Fibroblast of gingiva (primary cell): ENCODE measurements around the gene SECISBP2L.
"Not testable (repeated sequence)": the region's sequence is repeated elsewhere in the genome, so short reads cannot be mapped to it uniquely, and the experiment has no call there.

ENCODE experiments used
- DNase-seq: peaks from one replicate; pipeline ENCODE4 v3.0.0-alpha.2; 2011; ENCODE audit warnings: low read depth

Gene SECISBP2L, protein sequence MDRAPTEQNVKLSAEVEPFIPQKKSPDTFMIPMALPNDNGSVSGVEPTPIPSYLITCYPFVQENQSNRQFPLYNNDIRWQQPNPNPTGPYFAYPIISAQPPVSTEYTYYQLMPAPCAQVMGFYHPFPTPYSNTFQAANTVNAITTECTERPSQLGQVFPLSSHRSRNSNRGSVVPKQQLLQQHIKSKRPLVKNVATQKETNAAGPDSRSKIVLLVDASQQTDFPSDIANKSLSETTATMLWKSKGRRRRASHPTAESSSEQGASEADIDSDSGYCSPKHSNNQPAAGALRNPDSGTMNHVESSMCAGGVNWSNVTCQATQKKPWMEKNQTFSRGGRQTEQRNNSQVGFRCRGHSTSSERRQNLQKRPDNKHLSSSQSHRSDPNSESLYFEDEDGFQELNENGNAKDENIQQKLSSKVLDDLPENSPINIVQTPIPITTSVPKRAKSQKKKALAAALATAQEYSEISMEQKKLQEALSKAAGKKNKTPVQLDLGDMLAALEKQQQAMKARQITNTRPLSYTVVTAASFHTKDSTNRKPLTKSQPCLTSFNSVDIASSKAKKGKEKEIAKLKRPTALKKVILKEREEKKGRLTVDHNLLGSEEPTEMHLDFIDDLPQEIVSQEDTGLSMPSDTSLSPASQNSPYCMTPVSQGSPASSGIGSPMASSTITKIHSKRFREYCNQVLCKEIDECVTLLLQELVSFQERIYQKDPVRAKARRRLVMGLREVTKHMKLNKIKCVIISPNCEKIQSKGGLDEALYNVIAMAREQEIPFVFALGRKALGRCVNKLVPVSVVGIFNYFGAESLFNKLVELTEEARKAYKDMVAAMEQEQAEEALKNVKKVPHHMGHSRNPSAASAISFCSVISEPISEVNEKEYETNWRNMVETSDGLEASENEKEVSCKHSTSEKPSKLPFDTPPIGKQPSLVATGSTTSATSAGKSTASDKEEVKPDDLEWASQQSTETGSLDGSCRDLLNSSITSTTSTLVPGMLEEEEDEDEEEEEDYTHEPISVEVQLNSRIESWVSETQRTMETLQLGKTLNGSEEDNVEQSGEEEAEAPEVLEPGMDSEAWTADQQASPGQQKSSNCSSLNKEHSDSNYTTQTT

DNA sequence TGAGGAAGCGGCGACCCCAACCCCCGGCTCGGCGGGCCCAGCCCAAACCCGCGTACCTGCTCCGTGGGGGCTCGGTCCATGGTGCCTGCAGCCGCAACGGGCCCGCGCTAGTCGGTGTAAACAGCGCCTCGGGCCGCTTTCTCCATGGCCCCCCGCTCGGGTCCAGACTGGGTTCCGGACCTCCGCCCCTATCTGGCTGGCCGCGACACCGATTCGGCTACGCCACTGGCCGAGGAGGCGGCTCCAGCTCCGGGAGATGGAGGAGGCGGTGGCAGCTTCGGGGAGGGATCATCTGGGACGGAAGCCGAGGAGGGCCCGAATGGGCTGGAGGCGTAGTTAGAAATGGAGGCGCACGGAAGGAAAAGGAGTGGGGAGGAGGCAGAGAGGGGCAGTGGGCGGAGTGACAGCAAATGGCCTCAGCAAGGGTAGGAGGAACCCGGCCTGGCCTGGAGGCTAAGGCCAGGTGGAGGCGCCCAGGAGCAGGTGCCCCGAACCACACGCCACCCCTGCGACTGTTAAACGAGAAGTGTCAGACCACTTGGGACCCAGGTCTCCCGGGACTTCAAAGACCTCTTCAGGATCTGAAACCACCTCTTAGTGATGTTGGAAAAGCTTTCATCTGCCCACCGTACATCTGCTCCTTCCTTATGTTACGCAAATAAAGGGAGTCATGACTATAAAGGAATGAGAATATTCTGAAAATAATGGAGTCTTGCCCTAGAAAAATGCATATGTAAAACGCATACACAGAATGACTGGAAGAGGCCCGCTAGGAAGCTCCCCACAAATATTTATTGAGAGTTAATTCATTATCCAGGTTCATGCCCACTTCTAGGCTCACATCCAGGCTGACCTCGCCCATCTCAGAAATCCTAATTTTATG, at the start of gene SECISBP2L:
Gene SECISBP2L (minus strand): TSS at position 227 of the 883 bp plus-strand sequence. CDS start 147 bp downstream, at position 80.
- peak; percentile 93 for DNase-seq

DNA sequence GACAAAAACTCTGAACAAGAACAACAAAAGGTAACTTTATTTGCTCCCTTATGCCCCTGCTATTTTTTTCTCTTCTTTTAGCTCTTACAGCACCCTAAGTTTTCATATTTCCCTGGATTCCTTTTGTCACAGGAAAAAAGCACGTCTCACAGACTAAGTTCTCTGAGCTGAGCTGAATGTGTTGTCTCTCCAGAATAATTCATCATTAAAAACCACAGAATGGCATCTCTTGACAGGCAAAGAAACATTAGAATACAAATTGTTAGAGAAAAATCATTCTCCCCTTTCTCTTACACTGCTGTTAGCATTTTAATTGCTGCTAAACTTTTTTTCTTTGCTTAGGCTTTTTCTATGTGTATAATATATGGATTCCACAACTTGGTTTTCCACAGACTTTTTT, 48.7 kb upstream of the SECISBP2L start:
- DNase-seq, result no peak

DNA sequence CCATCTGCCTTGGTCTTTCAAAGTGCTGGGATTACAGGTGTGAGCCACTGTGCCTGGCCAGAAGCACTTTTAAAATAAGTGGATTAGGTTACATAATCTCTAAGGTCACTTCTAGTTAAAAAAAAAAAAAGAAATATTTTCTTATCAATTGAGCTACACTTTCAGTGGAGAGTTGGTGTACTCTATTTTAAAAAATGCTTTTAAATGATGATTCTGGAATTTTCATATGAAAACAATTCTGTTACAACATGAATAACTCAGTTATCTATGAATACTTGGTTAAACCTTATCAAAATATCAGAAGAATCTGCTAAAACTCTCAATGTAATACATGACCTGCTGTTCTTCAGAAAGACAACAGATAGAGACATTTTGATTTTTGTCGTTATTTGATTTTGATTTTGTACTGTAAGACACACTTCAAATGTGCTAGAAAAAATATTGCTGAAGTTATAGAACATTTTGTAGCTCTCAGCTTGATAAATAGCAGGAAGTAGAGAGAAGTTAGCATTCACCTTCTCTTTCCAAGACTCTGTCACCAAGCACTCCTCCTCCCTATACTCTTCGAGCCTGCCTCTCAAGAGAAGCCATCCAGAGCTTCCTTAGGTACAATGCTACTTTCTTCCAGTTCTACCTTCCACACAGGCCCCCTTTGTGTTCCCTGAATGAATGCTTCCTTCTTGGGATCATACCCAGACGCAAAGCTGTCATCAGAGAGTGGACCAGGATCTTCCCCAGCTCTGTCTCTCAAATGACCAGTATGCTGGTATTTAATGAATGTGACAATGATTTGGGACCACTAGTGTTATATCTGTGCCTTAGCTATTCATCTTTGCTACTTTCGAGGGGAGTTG, 47.2 kb upstream of the SECISBP2L start:
- no peak for DNase-seq

DNA sequence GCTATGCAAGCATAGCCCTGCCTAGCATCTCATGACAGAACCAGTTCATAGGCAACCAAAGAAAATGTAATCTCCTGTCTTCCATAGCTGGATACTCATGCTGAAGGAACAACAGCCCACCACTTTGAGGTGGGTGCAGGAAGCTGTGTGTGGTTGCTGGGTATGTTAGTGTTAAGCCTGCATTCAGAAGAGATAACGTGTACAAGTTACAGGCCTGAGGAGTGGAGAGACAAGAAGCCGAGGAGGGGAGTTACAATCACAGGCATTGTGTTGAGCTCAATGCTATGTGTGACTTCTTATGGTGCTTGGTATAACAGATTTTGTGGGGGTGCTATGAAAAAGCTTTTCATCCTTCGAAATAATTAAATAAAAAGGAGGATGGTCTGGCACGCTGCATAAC, 42.8 kb upstream of the SECISBP2L start:
- no peak for DNase-seq

DNA sequence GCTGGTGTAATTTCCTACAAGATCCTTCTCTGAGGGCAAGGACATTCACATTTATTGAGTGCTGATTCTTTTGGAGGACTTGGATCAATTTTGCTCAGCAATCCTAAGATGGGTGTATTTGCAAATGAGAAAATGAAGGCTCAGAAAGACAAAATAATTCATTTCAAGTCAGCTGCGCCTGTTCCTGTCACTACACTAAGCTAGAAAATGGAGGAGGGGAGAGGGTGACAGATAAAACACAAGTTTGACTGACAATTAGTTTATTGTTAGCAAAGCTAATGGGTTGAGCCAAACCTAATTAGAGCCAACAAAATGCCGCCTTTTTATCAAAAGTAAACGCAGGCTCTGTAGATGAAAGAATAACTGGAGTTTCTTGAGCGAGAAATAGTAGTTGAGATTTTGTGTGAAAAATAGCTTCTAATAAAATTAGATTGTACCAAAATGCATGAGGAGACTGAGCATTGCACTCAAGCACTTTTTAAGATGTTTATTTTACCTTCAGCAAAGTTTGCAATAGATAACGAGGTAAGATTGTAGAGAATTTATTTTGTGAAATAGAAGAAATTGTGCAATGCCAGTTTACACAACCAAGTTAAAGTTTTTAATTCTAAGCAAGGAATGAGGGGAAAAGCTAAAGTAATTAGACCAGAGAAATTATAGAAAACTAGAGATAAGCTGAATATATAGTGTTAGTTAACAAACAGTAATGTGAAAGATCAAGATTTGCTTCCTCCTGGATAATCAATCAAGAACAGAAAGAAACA, 39.6 kb upstream of the SECISBP2L start:
- DNase-seq, result no peak

DNA sequence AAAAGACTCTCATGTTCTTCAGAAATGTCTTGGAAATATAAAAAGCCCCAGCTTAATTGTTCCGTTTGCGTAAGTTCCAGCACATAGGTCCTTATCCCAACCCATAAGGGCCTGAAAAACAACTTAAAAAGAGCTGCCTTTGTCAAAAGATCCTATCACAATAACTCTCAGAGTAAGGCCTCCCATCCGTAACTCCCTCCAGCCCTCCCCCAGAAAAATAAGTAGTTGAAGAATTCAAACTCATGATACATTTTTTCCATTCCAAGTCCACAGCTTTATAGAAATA, 38.0 kb upstream of the SECISBP2L start:
- no peak for DNase-seq

DNA sequence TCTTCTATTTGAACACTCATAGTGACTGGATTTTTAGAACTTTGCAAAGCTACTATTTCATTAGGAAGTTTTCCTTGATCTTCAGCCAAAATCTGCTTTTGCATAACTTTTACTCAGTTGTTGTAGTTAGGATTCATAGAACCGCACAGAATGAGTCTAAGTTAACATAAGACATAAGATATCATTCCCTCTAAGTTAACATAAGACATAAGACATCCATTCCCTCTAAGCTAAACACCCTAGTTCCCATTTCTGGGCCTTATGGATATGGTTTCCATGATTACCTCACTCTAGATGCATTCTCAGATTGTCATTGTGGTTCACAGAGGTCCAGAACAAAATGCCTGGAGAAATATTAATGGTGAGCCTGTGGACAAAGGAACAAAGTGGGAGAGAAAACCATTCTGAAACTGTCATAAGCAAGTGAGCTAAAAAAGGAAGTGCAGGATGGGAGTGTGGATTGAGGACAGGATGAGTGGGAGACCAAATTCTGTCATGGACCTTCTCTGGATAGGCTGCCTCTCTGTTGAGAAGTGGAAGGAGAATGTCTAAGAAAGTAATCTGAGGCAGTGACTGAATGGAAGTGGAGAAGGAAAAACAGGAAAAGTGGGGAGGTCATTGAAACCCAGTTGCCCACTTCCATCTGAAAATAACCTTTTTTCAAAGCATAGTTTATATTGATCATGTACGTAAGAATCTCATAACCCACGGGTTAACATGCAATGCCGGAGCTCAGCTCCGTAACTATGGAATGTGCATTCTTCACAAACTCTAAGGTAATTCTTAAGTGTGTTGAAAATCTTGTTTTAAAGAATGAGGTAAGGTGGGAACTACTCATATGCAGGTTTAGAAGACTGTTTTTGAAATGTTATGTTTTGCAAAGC, 37.4 kb upstream of the SECISBP2L start:
- DNase-seq, result peak; percentile 36

DNA sequence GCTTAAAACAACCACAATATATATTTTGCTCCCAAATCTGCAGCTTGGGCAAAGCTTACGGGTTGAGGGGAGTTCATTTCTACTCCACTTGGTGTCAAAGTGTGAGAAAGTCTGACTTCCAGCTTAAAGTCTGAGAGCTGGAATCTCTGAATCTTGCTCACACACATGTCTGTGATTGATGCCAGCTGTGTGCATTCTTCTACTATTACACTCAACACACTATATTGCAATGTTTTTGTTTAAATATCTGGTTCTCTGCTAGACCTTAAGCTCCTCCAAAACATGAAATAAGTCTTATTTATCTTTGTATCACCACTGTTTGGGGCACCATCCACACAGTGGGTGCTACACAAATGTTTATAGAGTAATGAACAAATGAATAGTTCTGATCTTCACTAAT, 36.7 kb upstream of the SECISBP2L start:
- peak; percentile 78 for DNase-seq

DNA sequence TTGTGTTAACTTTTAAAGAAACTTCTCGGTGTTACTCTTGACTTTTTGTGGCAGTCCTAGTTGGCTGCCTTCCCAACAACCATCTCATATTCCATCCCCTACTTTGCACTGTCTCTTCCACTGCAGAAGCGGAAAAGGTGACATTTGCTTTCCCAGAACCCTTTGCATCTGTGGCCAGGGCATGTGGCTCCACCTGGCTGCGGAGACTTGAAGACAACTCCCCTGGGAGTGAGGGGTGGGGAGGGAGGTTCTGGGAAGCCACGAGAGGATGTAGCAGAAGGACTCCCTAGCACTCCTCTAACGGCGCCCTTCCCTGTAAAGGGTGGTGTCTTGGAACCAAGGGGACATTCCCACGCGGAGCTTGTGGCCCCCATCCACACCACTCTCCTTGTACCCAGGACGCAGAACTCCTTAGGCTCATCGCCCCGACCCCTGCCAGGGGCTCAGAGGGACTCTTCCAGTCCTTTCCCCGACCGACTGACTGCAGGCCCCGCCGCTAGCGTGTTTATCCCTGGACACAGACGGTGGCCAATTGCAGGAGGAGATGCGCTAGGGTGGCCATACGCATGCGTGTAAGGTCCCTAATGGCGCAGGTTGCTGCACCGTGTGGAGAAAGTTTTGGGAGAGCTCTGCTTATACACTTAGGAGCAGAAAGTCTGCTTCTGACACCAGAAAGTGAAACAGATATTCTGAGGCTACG, 33.2 kb upstream of the SECISBP2L start:
- no peak for DNase-seq

DNA sequence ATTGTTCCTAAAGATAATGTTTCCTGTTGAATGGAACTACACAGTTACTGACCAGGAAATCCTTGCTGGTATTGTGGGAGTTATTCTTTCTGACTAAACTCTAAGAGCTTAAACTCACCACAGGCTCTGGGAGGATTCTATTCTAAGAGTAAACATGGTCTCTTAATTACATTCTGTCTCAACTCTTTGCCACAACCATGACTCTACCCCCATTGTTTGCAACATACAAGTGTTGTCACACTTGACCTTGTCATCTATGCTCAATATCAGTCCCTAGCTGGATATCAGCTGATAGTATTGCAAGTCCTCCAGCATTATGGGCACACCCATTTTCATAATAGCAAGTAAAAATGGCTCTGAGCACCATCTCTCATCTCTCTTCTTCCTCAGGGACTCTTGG, 29.6 kb upstream of the SECISBP2L start:
- DNase-seq, result peak; percentile 30

DNA sequence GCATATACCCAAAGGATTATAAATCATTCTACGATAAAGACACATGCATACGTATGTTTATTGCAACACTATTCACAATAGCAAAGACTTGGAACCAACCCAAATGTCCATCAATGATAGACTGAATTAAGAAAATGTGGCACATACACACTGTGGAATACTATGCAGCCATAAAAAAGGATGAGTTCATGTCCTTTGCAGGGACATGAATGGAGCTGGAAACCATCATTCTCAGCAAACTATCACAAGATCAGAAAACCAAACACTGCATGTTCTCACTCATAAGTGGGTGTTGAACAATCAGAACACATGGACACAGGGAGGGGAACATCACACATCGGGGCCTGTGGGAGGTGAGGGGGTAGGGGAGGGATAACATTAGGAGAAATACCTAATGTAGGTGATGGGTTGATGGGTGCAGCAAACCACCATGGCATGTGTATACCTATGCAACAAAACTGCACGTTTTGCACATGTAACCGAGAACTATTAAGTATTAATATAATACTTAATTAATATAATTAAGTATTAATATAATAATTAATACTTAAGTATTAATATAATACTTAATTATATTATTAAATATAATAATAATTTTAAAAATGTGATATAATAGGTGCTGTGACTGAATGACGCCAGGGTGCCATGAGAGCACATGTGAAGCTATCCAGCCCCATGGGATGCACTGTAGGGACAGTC, 28.5 kb upstream of the SECISBP2L start:
- not testable (repeated sequence) for DNase-seq

DNA sequence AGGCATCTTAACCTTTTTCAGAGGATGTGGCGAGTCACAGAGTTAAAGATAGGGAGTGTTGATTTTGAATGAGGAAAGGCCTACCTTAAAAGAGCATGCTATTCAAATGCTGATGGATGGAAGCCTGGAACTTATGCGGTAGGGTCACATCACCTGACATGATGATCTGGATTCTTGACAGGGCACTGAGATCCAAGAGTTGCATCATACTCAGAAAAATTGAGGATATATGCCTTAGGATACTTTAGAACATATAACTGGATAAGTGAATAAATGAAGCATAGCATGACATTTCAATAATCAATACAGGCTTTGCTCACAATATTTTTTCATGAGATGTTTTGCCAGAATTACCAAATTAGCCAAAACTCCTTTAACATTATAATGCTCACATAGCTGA, 20.1 kb upstream of the SECISBP2L start:
- no peak for DNase-seq

DNA sequence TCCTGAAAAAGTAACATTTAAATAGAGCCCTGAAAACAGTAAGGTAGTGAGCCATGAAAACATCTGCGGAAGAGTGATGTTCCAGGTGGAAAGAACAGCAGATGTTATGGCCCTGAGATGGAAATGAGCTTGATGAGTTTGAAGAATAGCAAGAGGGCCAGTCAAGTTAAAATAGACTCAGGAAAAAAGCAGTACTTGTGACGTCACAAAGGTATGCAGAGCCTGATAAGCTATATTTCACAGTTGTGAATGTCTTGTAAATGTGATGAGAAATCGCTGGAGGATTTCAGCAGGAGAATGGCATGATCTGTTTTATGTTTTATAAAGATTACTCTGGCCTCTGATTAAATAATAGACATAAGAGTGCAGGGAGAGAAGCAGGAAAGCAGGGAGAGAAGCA, 18.6 kb upstream of the SECISBP2L start:
- DNase-seq, result no peak

DNA sequence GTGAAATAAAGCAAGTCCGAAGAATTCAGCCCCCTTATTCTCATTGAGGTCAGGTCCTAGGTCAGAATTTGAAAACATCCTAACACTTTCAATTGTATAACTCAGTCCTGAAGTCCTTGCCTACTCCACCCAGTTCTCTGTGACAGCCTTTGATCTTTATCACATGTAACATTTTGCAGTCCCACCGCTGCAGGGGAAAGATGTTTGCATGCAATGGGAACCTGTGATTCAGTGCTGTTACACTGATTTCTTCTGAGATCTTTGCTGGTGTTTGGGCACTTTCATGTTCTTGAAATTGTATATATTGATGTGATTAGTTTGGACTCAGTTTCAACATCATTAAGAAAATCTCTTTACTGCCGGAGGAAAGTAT, 18.0 kb upstream of the SECISBP2L start:
- DNase-seq, result no peak

DNA sequence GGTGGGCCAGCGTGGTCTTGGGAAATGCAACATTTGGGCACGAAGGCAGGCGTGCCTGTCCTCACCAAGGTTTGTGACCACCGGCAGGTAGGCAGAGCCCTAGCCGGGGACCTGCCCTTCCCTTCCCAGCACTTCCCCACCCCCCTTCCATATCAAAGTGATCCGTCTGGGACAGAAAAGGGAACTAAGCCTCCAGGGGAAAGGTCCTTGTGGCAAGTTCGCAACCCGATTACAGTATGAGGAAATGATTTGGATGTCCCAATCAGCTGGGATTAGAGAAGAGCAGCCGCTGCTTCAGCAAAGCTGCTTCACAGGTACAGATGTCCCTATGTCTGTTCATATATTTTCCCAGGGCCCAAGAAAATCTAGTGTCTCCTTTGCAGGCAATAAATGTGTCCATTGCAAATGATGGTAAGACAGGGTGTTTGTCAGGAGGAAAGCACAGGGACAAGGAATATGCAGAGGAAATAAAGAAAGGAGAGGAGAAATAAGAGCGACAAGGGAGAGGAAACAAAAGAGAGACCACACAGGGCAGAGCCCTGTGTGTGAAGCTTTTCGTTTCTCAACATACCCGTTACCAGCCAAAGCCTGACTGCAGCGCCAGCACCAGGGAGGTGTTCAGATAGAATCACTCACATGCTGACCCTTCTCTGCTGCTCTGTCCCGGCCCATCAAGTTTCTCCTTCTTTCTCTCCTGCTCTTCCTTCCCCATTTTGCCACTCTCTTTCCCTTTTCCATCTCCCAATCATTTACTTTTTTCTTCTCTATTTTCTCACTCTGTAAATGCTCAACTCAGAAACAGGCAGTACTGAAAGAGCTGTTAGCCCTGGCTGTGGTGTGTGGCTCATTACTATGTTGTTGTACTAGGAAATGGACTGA, 17.4 kb upstream of the SECISBP2L start:
- DNase-seq, result no peak

DNA sequence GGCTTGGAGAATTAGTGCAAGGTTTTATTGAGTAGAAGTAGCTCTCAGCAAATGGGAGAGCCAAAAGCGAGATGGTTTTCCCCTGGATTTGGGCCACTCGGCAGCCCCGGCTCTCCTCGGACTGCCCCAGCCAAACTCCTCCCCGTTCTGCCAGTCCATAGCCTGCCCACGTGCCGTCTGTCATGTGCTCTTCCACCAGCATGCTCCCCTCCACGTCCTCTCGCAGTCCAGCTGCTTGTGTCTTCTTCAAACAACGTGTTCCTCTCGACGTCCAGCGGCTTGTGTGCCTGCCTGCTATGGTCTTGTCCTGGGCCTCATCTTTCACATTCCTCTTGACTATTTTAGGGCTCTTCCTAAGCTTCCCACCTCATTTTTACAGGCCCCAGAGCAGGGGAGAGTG, 16.7 kb upstream of the SECISBP2L start:
- DNase-seq, result no peak
